Fibroblast of skin of right biceps (primary cell): Measurements from ENCODE around the gene CHRNA4.

Experiments used
- DNase-seq: peaks from one replicate; pipeline ENCODE4 v3.0.0-alpha.2; 2013

The CHRNA4 gene

DNA sequence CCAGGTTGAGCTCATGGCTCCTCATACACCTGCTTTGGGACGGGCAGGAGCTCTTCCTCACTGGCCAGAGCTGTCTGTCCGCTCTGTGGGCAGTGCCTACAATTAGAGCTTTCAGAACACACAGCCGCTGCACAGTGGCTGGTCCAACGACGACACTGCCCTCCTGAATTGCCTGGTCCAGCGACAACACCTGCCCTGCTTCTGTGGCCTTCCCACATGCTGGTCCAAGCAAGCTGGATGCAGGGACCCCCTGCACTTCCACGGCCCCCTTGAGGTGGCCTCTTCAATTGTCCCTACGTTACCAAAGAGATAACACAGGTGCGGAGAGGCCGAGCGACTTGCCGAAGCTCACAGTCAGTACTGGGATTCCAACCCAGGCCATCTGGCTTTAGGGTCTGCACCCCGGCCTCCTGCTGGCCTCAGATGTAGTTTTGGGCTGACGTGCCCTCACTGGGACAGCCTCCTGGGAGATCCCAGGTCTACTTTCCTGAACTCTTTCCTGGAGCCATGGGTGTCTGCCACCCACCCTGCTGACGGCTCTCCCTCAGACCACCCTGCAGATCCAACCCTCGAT, 1.4 kb upstream of the CHRNA4 start:
- no peak for DNase-seq

DNA sequence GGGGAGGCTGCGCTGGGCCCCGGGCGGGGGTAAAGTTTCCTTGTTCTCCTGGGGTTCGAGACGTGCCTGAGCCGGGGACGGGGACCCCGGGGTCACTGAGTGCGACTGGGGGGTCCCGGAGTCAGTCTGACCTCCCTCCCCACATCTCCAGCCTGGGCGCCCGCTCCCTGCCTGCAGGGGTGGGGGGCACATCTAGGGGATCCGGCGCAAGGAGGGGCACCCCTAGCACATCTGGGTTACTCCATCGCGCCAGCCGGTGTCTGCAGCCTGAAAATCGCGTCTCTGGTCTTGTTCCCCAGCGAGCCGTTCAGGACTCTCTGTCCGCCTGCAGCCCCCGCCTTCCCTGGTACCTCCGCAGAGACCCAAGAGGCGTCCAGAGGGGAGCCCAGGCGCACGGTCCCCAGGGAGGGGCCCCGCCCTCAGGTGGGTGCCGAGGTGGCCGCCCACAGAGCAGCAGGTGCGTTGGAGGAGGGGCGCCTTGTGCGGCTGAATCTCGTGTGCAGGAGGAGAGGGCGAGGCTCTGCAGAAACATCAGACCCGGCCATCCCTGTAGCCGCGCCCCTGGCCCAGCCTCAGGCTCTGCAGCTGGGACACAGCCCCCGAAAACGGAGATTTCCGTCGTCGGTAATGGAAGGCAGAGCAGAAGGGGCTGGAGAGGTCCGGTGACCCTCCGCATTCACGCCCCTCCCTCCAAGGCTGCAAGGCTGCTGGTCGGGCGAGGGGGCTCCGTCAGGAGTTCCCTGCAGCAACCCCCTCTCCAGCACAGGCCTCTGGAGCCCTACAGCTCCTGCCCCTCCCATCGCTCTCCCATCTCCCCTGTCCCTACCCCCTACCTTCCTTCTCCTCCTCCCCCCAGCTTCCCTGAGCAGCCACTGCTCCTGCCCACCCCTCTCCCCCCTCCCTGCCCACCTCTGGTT, 628 bp upstream of the CHRNA4 start:
- no peak for DNase-seq

DNA sequence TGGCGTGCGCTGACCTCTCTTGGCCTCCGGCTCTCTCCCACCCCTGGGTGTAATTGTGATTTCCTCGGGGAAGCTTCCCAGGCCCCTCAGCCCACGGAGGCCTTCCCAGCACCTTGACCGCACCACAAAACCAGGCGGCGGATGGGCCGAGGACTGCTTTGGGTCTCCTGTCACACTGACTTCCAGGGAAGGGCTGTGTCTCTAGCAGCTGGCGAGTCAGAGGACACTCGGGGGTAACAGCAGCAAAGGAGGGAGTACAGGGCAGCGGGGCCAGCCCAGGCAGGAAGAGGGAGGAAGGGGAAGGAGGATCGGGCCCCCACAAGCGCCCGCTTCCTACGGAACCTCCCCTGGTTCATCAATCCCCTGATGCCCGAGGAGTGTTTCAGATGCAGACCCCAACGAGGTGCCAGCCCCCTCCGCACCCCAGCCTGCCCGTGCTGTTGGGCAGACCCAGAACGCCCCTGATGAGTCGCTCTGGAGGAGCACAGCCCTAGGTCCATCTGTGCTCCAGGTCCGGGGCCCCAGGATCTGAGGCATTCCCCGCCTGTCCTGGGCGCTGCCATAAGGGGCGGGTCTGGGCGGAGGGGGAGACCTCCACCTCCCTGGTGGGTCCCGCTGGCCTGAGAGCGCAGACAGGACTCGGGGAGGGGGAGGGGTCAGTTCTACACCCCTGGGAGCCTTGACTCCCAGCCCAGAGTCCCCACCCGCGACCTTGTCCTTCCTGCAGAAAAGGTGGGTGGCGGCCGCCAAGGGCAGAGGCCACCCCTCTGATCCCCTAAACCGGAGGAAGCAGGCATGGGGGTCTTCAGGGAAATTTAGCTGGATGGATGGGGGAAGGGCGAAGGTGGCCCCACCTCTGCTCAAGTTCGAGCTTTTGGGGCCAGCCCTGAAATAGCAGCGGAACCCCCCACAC, 956 bp downstream of the CHRNA4 start:
- no peak for DNase-seq

DNA sequence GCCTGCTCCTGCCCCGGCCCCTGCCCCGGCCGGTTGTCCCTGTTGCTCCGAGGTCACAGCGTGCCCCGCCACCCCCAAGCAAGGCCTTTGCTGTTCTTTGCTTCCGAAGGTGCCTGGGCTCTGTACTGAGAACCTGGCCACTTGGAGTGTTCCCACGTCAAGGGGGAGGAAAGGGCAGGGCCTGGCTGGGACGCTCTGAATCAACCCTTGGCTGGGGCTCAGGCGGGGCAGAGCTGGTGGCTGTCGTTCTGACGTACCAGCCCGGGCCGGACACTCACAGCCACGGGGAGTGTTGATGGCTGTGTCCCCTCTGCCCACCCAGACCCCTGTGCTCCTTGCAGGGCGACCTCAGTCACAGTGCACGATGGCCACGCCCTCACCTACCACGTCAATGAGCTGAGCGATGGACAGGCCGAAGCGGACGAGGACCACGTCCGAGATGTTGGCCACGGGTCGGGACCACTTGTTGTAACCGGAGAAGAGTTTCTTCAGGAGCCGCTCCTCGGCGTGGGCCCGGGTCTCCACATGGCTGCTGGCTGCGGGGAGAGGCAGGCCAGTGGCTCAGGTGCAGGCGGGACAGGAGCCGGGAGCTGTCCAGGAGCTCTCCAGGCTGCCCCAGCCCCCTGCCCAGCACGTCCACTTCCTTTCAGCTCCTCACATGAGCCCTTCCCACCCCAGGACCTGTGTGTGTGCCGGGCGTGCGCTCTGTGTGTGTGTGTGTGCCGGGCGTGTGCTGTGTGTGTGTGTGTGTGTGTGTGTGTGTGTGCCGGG, 1.8 kb downstream of the CHRNA4 start:
- no peak for DNase-seq

DNA sequence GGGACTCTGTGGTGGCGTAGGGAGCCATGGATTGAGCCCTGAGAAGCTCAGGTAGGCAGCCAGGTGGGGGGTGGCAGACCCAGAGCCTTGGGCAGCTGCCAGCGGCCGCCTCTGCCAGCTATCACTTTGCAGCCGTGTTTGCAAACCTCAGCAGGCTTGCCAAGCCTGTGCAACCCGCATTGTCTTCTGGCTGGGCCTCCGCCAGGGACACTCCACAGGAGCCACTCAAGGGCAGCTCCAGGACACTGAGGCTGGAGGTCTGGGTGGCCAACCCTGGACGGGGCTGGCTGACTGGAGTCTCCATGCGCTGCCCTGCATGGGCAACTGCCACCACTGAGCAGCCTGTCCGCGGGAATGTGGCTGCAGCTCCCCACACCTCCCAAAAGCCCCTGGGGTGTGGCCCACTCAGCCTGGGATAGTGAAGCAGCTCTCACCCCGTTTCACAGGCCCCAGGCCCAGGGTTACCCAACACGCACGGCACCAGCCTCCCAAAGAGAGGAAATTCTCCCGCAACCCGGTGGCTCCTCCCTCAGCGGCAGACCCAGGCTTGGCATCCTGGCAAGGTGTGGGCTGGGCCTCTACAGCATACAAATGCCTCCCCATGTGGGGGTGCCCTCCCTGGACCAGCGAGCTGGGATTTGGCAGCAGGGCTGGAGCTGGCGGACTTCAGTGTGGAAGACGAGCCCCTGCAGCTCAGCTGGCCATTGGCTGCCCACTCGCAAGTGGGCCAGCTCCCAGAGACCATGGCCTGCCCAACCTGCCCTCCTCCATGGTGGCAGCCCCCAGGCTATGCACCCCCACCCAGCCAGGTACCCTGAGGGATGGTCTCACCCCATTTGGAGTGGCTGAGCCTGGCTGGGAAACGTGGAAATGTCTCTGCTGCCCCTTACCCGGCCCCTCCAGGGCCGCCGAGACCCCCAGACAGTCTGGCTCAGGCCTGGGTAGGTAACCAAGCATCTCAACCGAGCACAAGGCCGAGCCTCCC, 2.9 kb downstream of the CHRNA4 start:
- no peak for DNase-seq

DNA sequence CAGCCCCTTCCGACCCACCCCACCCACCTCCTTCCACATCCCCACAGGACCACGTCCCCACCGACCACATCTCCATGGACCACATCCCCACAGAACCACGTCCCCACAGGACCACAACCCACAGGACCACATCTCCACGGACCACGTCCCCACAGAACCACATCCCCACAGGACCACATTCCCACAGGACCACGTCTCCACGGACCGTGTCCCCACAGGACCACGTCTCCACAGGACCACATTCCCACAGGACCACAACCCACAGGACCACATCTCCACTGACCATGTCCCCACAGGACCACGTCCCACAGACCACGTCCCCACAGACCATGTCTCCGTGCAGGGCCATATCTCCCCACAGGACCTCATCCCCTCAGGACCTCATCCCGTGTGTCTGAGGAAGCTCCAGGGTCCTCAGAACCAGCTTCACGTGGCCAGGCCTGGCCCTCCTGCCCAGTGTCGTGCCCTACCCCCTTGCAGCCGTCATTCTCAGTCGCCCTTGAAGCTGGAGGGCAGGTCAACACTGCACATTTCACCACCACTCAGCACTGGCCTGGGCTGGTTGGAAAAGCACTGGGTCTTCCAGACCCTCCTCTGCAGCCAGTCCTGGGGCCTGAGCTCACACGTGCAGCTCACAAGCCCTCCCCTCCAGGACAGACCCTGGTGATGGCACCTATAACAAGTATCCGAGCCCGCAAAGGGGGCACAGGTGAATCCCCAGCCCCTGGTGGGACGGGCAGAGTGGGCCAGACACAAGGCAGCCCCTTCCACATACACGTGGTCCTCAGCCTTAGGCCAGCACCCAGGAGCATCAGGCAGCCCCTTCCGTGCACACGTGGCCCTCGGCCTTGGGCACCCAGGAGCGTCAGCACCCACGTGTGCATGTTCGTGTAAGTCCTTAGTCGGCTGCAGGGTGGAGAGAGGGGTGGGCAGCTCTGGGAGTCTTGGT, 3.9 kb downstream of the CHRNA4 start:
- DNase-seq = no peak

DNA sequence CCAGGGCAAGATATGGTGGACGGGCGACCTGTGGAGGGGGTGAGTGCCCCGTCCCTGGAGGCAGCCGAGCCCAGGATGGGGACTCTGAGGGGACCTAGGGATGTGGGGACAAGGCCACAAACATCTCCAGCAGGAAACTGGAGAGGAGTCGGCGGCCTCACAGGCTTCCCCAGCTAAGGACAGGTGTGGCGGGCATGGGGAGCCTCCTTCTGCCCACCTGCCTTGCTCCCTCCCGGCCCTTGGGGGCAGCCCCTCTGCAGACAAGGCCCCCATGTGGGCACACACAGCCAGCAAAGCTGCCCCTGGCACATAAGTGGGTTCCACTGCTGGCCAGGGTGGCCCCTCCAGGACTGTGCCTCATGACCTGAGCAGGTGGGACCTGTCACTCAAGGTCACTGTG, 4.6 kb downstream of the CHRNA4 start:
- no peak for DNase-seq

DNA sequence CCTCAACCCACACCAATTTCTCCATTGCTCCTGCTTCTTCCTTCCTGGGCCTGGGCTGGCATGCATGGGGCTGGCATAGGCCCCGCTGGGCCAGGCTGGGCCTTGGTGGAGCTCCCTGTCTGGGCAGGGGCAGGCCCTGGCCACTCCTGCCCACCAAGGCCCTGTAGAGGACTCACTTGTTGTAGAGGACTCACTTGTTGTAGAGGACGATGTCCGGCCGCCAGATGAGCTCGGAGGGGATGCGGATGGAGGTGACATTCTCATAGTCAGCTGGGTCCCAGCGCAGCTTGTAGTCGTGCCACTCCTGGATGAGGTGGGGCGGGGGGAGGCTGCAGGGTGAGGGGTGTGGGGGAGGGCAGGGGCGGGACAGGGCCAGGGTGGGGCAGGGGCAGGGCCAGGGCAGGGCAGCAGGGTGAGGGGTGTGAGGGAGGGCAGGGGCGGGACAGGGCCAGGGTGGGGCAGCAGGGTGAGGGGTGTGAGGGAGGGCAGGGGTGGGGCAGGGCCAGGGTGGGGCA, 5.3 kb downstream of the CHRNA4 start:
- DNase-seq = no peak

DNA sequence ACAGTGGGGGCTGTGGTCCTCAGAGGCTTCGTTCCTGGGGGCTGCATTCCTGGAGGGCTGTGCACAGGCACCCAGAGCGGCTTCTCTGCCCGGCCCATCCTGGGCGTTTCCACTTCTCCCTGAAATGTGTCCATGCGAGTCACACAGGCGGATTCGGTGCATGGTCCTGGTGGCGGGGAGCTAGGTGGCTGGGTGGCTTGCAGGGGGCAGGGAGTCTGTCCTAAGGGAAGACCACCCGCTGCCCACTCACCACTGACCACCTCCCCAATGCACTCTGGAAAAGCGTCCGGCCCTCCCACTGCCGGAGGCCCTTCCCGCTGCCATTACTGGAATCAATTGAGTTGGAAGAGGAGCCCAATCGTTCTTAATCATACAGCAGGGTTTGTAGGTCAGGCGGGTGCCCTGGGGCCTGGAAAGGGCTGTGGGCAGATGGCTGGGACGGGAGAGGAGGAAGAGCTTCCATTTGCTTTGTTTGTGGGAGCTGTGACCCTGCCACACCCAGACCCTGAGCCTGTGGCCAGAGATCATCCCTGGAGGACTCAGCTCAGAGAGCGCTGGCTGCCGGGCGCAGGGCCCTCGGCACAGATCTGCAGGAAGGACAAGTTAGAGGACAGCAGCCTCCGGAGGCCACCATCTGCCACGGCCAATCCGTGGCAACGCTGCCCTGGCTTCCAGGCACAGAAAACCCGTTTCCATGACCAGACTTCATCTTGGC, 6.4 kb downstream of the CHRNA4 start:
- no peak for DNase-seq

DNA sequence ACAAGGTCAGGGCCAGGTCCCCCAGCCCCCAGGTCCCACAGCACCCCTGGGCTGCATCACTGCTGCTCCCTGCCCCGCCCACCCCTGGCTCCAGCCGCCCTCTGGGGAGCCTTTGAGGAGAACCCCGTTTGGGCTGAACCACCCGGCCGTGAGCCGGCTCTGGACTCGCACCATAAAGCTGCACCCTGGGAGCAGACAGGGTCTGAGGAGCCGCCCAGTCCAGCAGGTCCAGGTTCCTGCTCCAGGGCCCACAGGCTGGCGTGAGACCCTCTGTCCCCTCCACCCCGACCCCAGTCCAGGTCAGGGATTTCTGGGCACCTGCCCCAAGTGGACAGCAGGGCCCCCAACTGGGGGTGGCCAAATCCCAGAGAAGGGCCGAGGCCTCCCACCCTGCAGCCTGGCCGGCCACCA, 8.3 kb downstream of the CHRNA4 start:
- no peak for DNase-seq

DNA sequence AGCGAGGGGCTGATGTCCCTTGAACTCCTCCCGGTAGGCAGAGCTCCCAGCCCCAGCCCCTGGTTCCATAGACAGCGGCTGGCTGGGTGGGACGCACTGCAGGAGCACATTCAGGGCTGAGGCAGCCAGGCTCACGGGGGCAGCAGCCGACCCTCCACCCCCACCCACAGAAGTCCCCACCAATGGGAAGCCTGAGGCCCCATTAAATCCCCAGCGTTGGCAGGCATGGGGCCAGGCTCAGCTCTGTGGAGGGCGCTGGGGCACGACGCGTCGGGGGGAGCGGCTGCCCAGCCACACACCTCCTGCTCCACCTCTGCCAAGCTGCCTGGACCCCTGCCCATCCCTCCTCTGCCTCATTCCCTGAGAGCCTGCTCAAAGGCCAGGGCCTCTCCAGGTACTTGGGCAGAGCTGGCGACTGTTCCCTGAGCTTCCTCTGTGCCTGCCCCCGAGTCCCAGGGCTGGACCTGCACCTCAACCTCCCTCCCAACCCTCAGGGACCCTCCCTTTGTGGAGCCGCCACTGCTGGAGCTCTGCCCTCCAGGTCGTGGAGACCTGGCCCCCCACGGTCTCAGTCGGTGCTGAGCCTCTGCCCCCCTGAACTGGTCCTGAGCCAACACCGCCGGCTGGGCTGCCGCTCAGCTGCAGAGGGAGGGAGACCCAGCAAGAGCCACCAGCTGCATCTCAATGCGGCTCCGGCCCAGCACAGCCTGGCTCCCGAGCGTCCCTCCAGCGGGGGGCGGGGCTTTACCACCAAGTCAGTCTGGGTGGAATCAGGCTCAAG, 9.1 kb downstream of the CHRNA4 start:
- DNase-seq = no peak

DNA sequence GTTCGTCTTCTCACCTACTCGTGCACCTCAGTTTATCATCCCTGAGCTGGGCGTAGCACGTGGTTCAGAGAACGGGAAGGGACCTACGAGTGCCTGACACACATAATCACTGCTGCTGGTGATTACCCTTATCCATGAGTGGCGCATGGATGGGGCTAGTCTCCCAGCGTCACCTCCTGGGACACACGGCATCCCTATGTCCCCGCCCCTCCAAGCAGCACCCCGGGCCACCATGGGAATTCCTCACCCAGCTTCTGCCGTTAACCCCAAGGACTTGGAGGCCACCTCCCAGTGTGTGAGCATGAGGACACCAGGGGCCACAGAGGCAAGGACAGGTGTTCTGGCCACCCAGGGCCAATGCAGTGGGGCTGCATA, 9.8 kb downstream of the CHRNA4 start:
- DNase-seq = no peak

DNA sequence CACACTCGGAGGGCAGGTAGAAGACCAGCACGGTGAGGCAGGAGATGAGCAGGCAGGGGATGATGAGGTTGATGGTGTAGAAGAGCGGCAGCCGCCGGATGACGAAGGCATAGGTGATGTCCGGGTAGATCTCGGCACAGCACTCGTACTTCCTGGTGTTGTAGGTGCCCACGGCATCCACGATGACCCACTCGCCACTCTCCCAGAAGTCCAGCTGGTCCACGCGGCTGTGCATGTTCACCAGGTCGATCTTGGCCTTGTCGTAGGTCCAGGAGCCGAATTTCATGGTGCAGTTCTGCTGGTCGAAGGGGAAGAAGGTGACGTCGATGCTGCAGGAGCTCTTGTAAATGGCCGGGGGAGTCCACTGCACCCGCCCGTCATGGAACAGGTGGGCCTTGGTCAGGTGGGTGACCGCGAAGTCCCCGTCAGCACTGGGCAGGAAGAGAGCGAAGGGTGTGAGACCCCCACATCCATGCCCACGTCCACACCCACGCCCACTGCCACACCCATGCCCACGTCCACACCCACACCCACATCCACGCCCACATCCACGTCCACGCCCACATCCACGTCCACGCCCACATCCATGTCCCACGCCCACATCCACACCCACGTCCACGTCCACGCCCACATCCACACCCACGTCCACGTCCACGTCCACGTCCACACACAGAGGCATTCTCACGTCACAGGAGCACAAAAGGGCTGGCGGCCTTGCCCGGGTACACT, 10.4 kb downstream of the CHRNA4 start:
- no peak for DNase-seq

DNA sequence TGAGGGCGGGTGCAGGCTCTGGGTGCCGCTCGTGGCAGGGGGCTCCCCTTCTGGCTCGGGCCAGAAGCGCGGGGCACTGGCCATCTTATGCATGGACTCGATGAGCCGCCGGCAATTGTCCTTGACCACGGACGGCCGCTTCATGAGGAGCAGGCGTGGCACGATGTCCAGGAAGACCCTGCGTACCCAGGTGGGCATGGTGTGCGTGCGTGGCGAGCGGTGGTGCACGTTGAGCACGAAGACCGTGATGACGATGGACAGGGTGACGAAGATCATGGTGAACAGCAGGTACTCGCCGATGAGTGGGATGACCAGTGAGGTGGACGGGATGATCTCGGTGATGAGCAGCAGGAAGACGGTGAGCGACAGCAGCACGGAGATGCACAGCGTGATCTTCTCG, 11.0 kb downstream of the CHRNA4 start:
- DNase-seq = no peak

DNA sequence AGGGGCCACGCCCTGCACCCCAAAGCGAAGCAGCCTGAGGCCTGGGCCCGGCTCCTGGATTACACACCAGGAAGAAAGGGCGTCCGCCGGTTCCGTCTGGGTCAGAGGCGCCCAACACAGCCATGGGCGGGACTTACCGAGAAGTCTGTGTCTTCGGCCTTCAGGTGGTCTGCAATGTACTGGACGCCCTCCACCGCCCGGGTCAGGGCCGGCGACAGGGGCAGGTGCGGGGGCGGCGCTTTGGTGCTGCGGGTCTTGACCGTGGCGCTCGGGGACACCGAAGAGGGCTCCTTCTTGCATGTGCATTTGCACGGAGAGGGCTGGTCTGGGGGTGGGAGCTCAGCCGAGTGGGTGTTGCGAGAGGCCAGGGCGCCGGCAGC, 11.6 kb downstream of the CHRNA4 start:
- DNase-seq = no peak

DNA sequence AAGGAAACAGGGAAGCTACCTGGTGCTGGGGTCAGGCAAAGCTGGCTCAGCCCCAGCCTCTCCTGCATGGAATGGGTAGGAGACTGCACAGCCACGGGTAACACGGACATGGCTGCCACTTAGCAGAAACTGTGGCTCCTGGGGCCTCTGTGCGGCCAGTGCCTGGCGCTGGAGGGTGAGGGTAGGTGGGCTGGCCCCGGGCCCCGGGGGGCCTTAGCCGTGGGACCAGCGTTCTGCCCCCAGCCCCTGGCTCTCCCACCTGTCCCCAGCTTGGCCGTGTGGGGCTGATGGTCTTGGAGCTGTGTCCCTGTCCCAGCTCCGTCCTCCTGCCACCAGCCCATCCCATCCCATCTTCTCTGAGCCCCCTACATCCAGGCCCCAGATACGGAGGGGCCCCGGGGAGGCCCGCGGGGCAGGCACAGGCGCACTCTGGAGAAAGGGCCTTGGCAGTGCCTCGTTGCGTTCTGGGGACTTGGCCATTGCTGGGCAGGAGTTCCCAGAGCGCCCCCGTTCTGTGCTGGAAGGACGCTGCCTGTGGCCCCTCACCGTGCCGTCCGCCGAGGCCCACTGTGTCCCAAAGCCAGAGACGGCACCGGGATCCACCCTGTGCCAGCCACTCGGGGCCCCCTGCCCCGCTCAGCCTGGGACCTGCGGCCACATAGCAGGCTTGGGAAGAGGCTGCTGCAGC, 12.2 kb downstream of the CHRNA4 start:
- DNase-seq = no peak
